ENCODE data around the gene GALR3. TPM values are rescaled to one million over a fixed set of nuclear protein-coding genes. Genes with fewer than 3 reads are reported as not detected.

GALR3 gene
- total and polyA plus RNA-seq, 2 of the 4 experiments (the other 2 are of a cell fraction), result not detected

- H3K4me2 ChIP-seq (ENCODE audit: low read depth, low read length), result peak overlapping the region; percentile 62
- dilution Hi-C loops (cut with HindIII; ENCODE audit: low sequenced_read_pairs, unreplicated experiment), result no loop called here
Measured at GRCh38 chr22:37824674-37825641, 1.8 kb downstream of the GALR3 start.

More at GRCh38 chr22:37824674-37825641, 1.8 kb downstream of the GALR3 start:
- no peaks in the 10 kb centered on the region for H4K20me1 ChIP-seq (ENCODE audit: insufficient read depth, low read length)
- no peak overlapping the region for H4K5ac ChIP-seq (ENCODE audit: low read depth, low read length)
- no peak overlapping the region for H3K18ac ChIP-seq (ENCODE audit: low read depth, low read length)
- no peaks in the 10 kb centered on the region for H3K4me1 ChIP-seq (ENCODE audit: control insufficient read depth, insufficient read depth, low read length)
- H3K4me3 ChIP-seq (ENCODE audit: insufficient read depth, low read depth, low read length), result peak overlapping the region; percentile 47
- no peaks in the 10 kb centered on the region for H3K9me3 ChIP-seq (ENCODE audit: control insufficient read depth, insufficient read depth, low read length)
- peak; percentile 61 for ATAC-seq (ENCODE audit: low read depth)
- ChIA-PET POLR2A (ENCODE audit: unreplicated experiment) (no interaction called here), CTCF (interaction anchor here (0.7 kb wide), 1 partner anchor 28 kb away, joined by 3 read pairs; no protein-coding TSS in a partner anchor)
- peaks cover 2% of the 10 kb centered on the region for H3K36me3 ChIP-seq (ENCODE audit: control insufficient read depth, insufficient read depth, low read length)
- peak overlapping the region; percentile 87 for H2AFZ ChIP-seq (replicated peaks; ENCODE audit: low read length, poor library complexity)
- no peaks in the 10 kb centered on the region for H3K9me1 ChIP-seq (ENCODE audit: insufficient read depth, low read length)
- TF ChIP-seq SMC3 (IDR thresholded peaks at IDR 0.05; ENCODE audit: low read depth, low read length), result no peak
- TF ChIP-seq MAZ (IDR thresholded peaks at IDR 0.05; ENCODE audit: borderline replicate concordance, low read depth, low read length), result no peak
- TF ChIP-seq RAD21 (IDR thresholded peaks at IDR 0.05; ENCODE audit: low read length), result no peak
- no peak for TF ChIP-seq RCOR1 (IDR thresholded peaks at IDR 0.05; ENCODE audit: insufficient replicate concordance, low read length)
- no peak for TF ChIP-seq RFX5 (IDR thresholded peaks at IDR 0.05; ENCODE audit: low read depth, low read length)
- TF ChIP-seq, protein P1, sequence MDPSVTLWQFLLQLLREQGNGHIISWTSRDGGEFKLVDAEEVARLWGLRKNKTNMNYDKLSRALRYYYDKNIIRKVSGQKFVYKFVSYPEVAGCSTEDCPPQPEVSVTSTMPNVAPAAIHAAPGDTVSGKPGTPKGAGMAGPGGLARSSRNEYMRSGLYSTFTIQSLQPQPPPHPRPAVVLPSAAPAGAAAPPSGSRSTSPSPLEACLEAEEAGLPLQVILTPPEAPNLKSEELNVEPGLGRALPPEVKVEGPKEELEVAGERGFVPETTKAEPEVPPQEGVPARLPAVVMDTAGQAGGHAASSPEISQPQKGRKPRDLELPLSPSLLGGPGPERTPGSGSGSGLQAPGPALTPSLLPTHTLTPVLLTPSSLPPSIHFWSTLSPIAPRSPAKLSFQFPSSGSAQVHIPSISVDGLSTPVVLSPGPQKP (IDR thresholded peaks at IDR 0.05; ENCODE audit: borderline replicate concordance, low read depth, low read length), result no peak
- no peak for TF ChIP-seq CTCF (conservative IDR thresholded peaks at IDR 0.05; ENCODE audit: low read depth, low read length)
- TF ChIP-seq FOS (IDR thresholded peaks at IDR 0.05; ENCODE audit: low read depth, low read length), result no peak
- TF ChIP-seq, protein P2, sequence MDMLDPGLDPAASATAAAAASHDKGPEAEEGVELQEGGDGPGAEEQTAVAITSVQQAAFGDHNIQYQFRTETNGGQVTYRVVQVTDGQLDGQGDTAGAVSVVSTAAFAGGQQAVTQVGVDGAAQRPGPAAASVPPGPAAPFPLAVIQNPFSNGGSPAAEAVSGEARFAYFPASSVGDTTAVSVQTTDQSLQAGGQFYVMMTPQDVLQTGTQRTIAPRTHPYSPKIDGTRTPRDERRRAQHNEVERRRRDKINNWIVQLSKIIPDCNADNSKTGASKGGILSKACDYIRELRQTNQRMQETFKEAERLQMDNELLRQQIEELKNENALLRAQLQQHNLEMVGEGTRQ (IDR thresholded peaks at IDR 0.05; ENCODE audit: low read depth, low read length), result no peak
- no peak for TF ChIP-seq POLR2A (IDR thresholded peaks at IDR 0.05; ENCODE audit: low read depth, low read length)
- TF ChIP-seq MAFK (IDR thresholded peaks at IDR 0.05; ENCODE audit: low read depth, low read length), result no peak
- no peak for TF ChIP-seq MXI1 (IDR thresholded peaks at IDR 0.05; ENCODE audit: borderline replicate concordance, low read depth, low read length)
- no peak overlapping the region; the same call in 1 of the 2 replicates for H3K9ac ChIP-seq (ENCODE audit: low read depth, low read length)
- no peak for DNase-seq
- no peak overlapping the region for H2BK120ac ChIP-seq (ENCODE audit: low read depth, low read length)
- no peak overlapping the region for H2AK5ac ChIP-seq (ENCODE audit: low read depth, low read length)
- no peak overlapping the region for H2BK15ac ChIP-seq (ENCODE audit: low read depth, low read length)
- WGBS, 2 experiments (ENCODE audit: extremely low coverage in 2 of 2, insufficient read length in 1 of 2), result 17% methylated on average over 55 of the region's 135 CpGs; no CpG with 5 or more reads in 1 of the 2 experiments
- H3K56ac ChIP-seq (ENCODE audit: extremely low read depth, insufficient read depth, low read length), result no peak overlapping the region
- in situ Hi-C loops (cut with MboI; ENCODE audit: low sequenced_read_pairs), result no loop called here
- H3K23ac ChIP-seq (ENCODE audit: low read depth, low read length), result no peak overlapping the region
- H2AK9ac ChIP-seq (replicated peaks; ENCODE audit: low read depth, low read length, poor library complexity), result peak overlapping the region; percentile 42
- no peaks in the 10 kb centered on the region for H3K79me1 ChIP-seq (ENCODE audit: low read depth in 1 of 2, low read length in 2 of 2)
- no peak overlapping the region for H2BK5ac ChIP-seq (ENCODE audit: low read depth, low read length, poor library complexity, severe bottlenecking)
- intact Hi-C loops (cut with micrococcal nuclease), result no loop called here
- no peak overlapping the region for H2BK20ac ChIP-seq (ENCODE audit: low read depth, low read length)
- BruUV-seq (replicated peaks), result no TSS peak
- H3K4ac ChIP-seq (ENCODE audit: low read depth, low read length), result no peak overlapping the region
- H3K27me3 ChIP-seq (ENCODE audit: control insufficient read depth, insufficient read depth, low read length), result peaks cover 27% of the 10 kb centered on the region
- H3K27ac ChIP-seq (ENCODE audit: insufficient read depth, low read length), result no peak overlapping the region
- H3K14ac ChIP-seq (replicated peaks; ENCODE audit: low read depth, low read length), result no peak overlapping the region
- no peak overlapping the region for H4K91ac ChIP-seq (ENCODE audit: insufficient read depth, low read depth, low read length)
- no peak overlapping the region for H4K8ac ChIP-seq (ENCODE audit: low read depth in 2 of 2, low read length in 2 of 2)

All from IMR-90 (cell line).